Measurements from ENCODE around the gene SUGP1.

DNA sequence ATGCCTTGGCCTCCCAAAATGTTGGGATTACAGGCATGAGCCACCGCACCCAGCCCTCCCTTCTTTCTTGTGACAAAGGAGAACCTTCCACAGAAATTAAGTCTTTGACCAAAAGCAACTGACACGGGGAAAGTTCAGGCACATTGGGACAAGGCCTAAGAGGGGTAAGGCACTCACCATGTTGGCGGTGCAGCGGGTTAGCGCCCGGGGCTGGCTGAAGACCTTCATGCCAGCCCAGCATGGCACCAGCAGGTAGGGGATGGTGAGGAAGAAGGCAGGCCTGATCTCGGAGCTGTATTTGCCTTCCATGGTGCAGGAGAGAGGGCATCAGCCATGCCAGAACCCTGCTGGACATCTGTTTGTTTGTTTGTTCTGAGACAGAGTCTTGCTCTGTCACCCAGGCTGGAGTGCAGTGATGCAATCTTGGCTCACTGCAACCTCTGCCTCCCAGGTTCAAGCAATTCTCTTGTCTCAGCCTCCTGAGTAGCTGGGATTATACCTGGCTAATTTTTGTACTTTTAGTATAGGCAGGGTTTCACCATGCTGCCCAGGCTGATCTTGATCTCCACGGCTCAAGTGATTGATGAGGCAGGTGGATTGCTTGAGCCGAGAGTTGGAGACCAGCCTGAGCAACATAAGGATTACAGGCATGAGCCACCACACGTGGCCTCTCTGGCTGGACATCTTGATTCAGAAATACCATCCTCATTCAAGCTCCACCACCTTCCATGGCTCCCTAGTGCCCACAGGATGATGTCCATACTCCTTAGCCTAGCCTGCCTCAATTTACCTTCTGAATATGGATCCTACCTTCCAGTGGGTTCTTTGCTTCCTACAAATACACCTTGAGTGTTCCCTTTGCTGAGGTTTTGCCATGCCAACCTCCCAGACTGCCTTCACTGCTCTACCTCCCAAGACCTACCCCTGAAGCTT lies 51.6 kb downstream of the SUGP1 start:
- TF ChIP-seq, protein P1, sequence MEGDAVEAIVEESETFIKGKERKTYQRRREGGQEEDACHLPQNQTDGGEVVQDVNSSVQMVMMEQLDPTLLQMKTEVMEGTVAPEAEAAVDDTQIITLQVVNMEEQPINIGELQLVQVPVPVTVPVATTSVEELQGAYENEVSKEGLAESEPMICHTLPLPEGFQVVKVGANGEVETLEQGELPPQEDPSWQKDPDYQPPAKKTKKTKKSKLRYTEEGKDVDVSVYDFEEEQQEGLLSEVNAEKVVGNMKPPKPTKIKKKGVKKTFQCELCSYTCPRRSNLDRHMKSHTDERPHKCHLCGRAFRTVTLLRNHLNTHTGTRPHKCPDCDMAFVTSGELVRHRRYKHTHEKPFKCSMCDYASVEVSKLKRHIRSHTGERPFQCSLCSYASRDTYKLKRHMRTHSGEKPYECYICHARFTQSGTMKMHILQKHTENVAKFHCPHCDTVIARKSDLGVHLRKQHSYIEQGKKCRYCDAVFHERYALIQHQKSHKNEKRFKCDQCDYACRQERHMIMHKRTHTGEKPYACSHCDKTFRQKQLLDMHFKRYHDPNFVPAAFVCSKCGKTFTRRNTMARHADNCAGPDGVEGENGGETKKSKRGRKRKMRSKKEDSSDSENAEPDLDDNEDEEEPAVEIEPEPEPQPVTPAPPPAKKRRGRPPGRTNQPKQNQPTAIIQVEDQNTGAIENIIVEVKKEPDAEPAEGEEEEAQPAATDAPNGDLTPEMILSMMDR (IDR thresholded peaks at IDR 0.05), result no peak
- no peak for TF ChIP-seq POLR2A (IDR thresholded peaks at IDR 0.05)

All from stomach (tissue), 4 donors.